HG02973 (cell line): ENCODE measurements around the gene TMEM175.
"Not testable (repeated sequence)": the region's sequence is repeated elsewhere in the genome, so short reads cannot be mapped to it uniquely, and the experiment has no call there.

Experiments
- ATAC-seq: cut with Tn5 transposase; IDR thresholded peaks from one replicate; pipeline ENCODE4 v1.9.1; 2021; ENCODE audit warnings: moderate library complexity; ENCODE audit not compliant: unreplicated experiment

The TMEM175 gene

GRCh38 chr4:915041-915474 is 17.2 kb upstream of the TMEM175 start:
- no peak for ATAC-seq

- ATAC-seq = no peak
These were observed 16.7 kb upstream of the TMEM175 start for GRCh38 chr4:915595-915994.

GRCh38 chr4:917466-917865 is 14.8 kb upstream of the TMEM175 start:
- ATAC-seq = no peak

- ATAC-seq = no peak
These were observed 14.3 kb upstream of the TMEM175 start for GRCh38 chr4:917992-918391.

GRCh38 chr4:918591-918990 is 13.7 kb upstream of the TMEM175 start:
- ATAC-seq = not testable (repeated sequence)

- ATAC-seq = not testable (repeated sequence)
These were observed 13.1 kb upstream of the TMEM175 start for GRCh38 chr4:919004-919680.

- peak; percentile 57 for ATAC-seq
These were observed 10.4 kb upstream of the TMEM175 start for GRCh38 chr4:921830-922331.

GRCh38 chr4:924107-925096 is 7.9 kb upstream of the TMEM175 start:
- ATAC-seq = no peak

GRCh38 chr4:925171-925570 is 7.1 kb upstream of the TMEM175 start:
- ATAC-seq = no peak

- no peak for ATAC-seq
These were observed 6.3 kb upstream of the TMEM175 start for GRCh38 chr4:925771-926500.

- ATAC-seq = no peak
These were observed 5.7 kb upstream of the TMEM175 start for GRCh38 chr4:926538-926937.

GRCh38 chr4:927566-927965 is 4.7 kb upstream of the TMEM175 start:
- not testable (repeated sequence) for ATAC-seq

GRCh38 chr4:929096-929765 is 3.0 kb upstream of the TMEM175 start:
- ATAC-seq = no peak

GRCh38 chr4:930028-930551 is 2.2 kb upstream of the TMEM175 start:
- ATAC-seq = no peak

GRCh38 chr4:930827-931193 is 1.4 kb upstream of the TMEM175 start:
- no peak for ATAC-seq

- no peak for ATAC-seq
These were observed 883 bp upstream of the TMEM175 start for GRCh38 chr4:931194-931959.

GRCh38 chr4:932713-933070 is 432 bp downstream of the TMEM175 start:
- ATAC-seq = peak; percentile 1

- not testable (repeated sequence) for ATAC-seq
These were observed 7.2 kb downstream of the TMEM175 start for GRCh38 chr4:939508-939907.

- no peak for ATAC-seq
These were observed 13.2 kb downstream of the TMEM175 start for GRCh38 chr4:945274-946102.
